Upper lobe of left lung (tissue), 6 donors: ENCODE results near the gene DEXI. TPM values are rescaled to one million over a fixed set of nuclear protein-coding genes. Genes with fewer than 3 reads are reported as not detected.
A peak's percentile ranks its signal among the peaks of the same experiment; 100 is the strongest.

Source experiments
- ATAC-seq, 2 donors: fragments of 200-7000 bp; cut with Tn5 transposase; one replicate each; pipeline ENCODE4 v1.9.1; 2022; ENCODE audit warnings: mild to moderate bottlenecking in 2 of 2, moderate library complexity in 2 of 2; ENCODE audit not compliant: low FRiP score in 2 of 2
- DNase-seq, 2 donors: peaks; one replicate each; pipeline ENCODE4 v3.0.0-alpha.2; 2019 to 2020
- H3K27ac ChIP-seq, 4 donors: fragments of 200-600 bp; sonication (generic); one replicate each; pipeline ENCODE4 v1.5.1; 2016 to 2019
- H3K27me3 ChIP-seq, 4 donors: fragments of 200-600 bp; sonication (generic); one replicate each; pipeline ENCODE4 v1.5.1; 2017 to 2019
- H3K36me3 ChIP-seq, 4 donors: fragments of 200-600 bp; sonication (generic); one replicate each; pipeline ENCODE4 v1.5.1; 2016 to 2019
- H3K4me1 ChIP-seq, 4 donors: fragments of 200-600 bp; sonication (generic); one replicate each; pipeline ENCODE4 v1.5.1; 2018 to 2019
- H3K4me3 ChIP-seq, 4 donors: fragments of 200-600 bp; sonication (generic); one replicate each; pipeline ENCODE4 v1.5.1; 2017 to 2019; ENCODE audit warnings: mild to moderate bottlenecking in 2 of 4, moderate library complexity in 1 of 4
- H3K9me3 ChIP-seq, 4 donors: fragments of 200-600 bp; sonication (generic); one replicate each; pipeline ENCODE4 v1.5.1; 2018 to 2019
- CTCF ChIP-seq, 6 experiments: fragments of 450-650 bp in 4 of 6; fragments of 200-600 bp in 2 of 6; sonication (generic) in 2 of 6; IDR thresholded peaks; one replicate each; pipeline ENCODE4 v1.5.1; 2016 to 2019; ENCODE audit warnings: antibody characterized with exemption in 6 of 6
- EP300 ChIP-seq, 4 donors: sonication (generic); formaldehyde crosslinking; IDR thresholded peaks; one replicate each; pipeline ENCODE4 v1.5.1; 2017; ENCODE audit warnings: antibody characterized with exemption in 4 of 4, control low read depth in 2 of 4
- POLR2A ChIP-seq, 4 donors: fragments of 450-650 bp; IDR thresholded peaks; one replicate each; pipeline ENCODE4 v1.5.1; 2016 to 2017; ENCODE audit warnings: antibody characterized with exemption in 4 of 4, mild to moderate bottlenecking in 2 of 4
- POLR2AphosphoS5 ChIP-seq, 2 donors: sonication (generic); formaldehyde crosslinking; IDR thresholded peaks; one replicate each; pipeline ENCODE4 v1.5.1; 2017; ENCODE audit warnings: antibody characterized with exemption in 2 of 2
- WGBS, 2 donors: methylation state at CpG; one replicate each; pipeline ENCODE4 v1.1.5; 2017 to 2018; 5-methylcytosine and 5-hydroxymethylcytosine counted together
- total RNA-seq, 6 donors: library from RNA; depleted of rRNA in 4 of 6; stranded (reverse); fragments of >200 nt in 4 of 6; gene quantifications; one replicate each; pipeline versions ENCODE4 v1.1.0 to v1.2.1, GENCODE V29; 2016 to 2021
- donor health status: DM: no; HTN: no; CAD: no; lungs with moderate emphysema.
- donor health status: DM: no; HTN: yes; CAD: no; lungs with severe emphysema.

The DEXI gene
- total RNA-seq, 6 donors from 2014 or later: 28.4 to 87.0 (median 55.1) TPM

- 87 to 94% methylated on average over 12 to 13 of the region's 13 CpGs for WGBS, 2 donors
- Histone ChIP-seq H3K9me3 (no peaks in the 10 kb centered on the region), H3K36me3 (peaks cover 0 to 8% (median 0%) of the 10 kb centered on the region in 4 donors), H3K27ac (no peak overlapping the region), H3K4me3 (no peak overlapping the region), H3K4me1 (peaks cover 58 to 73% (median 67%) of the 10 kb centered on the region in 4 donors), H3K27me3 (no peaks in the 10 kb centered on the region)
- ATAC-seq: no peak
- TF ChIP-seq POLR2AphosphoS5 (IDR thresholded peaks at IDR 0.05) (no peak), CTCF (IDR thresholded peaks at IDR 0.05) (no peak), EP300 (IDR thresholded peaks at IDR 0.05) (no peak), POLR2A (IDR thresholded peaks at IDR 0.05) (peak in 1 of 4 donors; percentile 4)
- DNase-seq: no peak
Measured at GRCh38 chr16:10934325-10935107, 7.8 kb downstream of the DEXI start.

- peaks cover 55 to 73% (median 64%) of the 10 kb centered on the region in 4 donors for H3K4me1 ChIP-seq
- 87 to 90% methylated on average over 4 to 8 of the region's 8 CpGs for WGBS, 2 donors
- H3K27me3 ChIP-seq: no peaks in the 10 kb centered on the region
- H3K9me3 ChIP-seq: no peaks in the 10 kb centered on the region
- H3K27ac ChIP-seq: no peak overlapping the region
- no peak for ATAC-seq
- DNase-seq: no peak
- peaks cover 0 to 11% (median 0%) of the 10 kb centered on the region in 4 donors for H3K36me3 ChIP-seq
- H3K4me3 ChIP-seq: no peak overlapping the region
- TF ChIP-seq EP300 (IDR thresholded peaks at IDR 0.05) (no peak), CTCF (IDR thresholded peaks at IDR 0.05) (no peak), POLR2A (IDR thresholded peaks at IDR 0.05) (no peak), POLR2AphosphoS5 (IDR thresholded peaks at IDR 0.05) (no peak)
Measured at GRCh38 chr16:10933865-10934264, 8.4 kb downstream of the DEXI start.

GRCh38 chr16:10932959-10933710 is 9.1 kb downstream of the DEXI start:
- peaks cover 0 to 18% (median 3%) of the 10 kb centered on the region in 4 donors for H3K36me3 ChIP-seq
- WGBS, 2 donors: 72 to 84% methylated on average over 7 to 11 of the region's 11 CpGs
- ATAC-seq (no peak), DNase-seq (no peak)
- peaks cover 47 to 66% (median 57%) of the 10 kb centered on the region in 4 donors for H3K4me1 ChIP-seq
- H3K4me3 ChIP-seq: no peak overlapping the region
- H3K27me3 ChIP-seq: no peaks in the 10 kb centered on the region
- TF ChIP-seq CTCF (IDR thresholded peaks at IDR 0.05) (no peak), EP300 (IDR thresholded peaks at IDR 0.05) (no peak), POLR2A (IDR thresholded peaks at IDR 0.05) (no peak), POLR2AphosphoS5 (IDR thresholded peaks at IDR 0.05) (no peak)
- H3K9me3 ChIP-seq: no peaks in the 10 kb centered on the region
- no peak overlapping the region for H3K27ac ChIP-seq

- WGBS, 2 donors: 92 to 95% methylated on average over 11 of the region's 11 CpGs
- DNase-seq (no peak), ATAC-seq (no peak)
- Histone ChIP-seq H3K4me1 (peaks cover 37 to 56% (median 49%) of the 10 kb centered on the region in 4 donors), H3K9me3 (no peaks in the 10 kb centered on the region), H3K4me3 (no peak overlapping the region), H3K36me3 (peaks cover 0 to 29% (median 10%) of the 10 kb centered on the region in 4 donors), H3K27ac (no peak overlapping the region), H3K27me3 (no peaks in the 10 kb centered on the region)
- TF ChIP-seq CTCF (IDR thresholded peaks at IDR 0.05) (no peak), POLR2A (IDR thresholded peaks at IDR 0.05) (no peak)
Measured at GRCh38 chr16:10931977-10932632, 10.2 kb downstream of the DEXI start.
